Stimulated activated CD8-positive, alpha-beta memory T cell treated with anti-CD3 and anti-CD28 coated beads, Interleukin-7, amount 100 ng/mL, for 24 hours (primary cell): ENCODE results near the gene ACO2.
"Not testable (repeated sequence)": the region's sequence is repeated elsewhere in the genome, so short reads cannot be mapped to it uniquely, and the experiment has no call there.

Experiments
- DNase-seq: peaks from one replicate; pipeline ENCODE4 v3.0.0-alpha.2; 2020; ENCODE audit warnings: low read depth

ACO2 gene

GRCh38 chr22:41568811-41569210 lies 99.9 kb downstream of the ACO2 start:
- DNase-seq: no peak

DNA sequence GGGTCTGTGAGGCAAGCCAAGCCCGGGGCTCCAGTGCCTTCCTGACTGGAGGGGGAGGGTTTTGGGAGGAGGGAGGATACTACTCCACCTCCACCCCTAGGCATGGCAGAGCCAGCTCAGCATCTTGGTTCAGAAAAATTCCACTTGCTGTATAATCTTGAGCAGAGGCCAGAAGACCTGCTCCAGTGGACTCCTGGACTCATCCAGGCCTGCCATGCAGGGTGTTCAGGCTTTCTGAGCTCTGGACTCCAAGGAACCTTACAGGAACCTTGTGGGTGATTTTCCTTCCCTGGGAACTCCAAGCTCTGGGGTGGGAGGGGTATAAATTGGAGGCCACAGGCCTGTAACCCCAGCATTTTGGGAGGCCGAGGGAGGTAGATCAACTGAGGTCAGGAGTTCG lies 101.3 kb downstream of the ACO2 start:
- no peak for DNase-seq

- DNase-seq: no peak
Observed at GRCh38 chr22:41571786-41572185, 102.9 kb downstream of the ACO2 start.

GRCh38 chr22:41572305-41572704 lies 103.4 kb downstream of the ACO2 start:
- DNase-seq: not testable (repeated sequence)

GRCh38 chr22:41573677-41574076 lies 104.8 kb downstream of the ACO2 start:
- DNase-seq: no peak

GRCh38 chr22:41574847-41575381 lies 106.0 kb downstream of the ACO2 start:
- DNase-seq: no peak

DNA sequence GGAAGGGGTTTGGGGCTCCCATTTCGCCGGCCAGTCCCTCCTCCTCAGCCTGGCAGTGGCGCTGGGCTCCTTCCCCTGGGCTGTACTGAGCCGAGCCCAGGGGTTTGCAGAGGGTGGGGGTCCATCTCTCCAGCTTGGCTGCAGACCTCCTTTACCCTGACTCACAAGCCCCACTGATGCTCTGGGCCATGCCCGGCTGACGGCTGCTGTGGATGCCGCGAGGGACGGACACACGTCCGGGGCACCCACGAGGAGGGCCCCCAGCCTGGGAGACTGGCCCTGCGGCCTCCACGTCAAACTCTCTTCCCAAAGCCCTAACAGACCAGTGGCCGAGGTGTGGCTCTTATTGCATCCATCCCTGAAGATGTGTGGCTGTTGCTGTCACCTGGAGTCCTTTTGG lies 106.6 kb downstream of the ACO2 start:
- DNase-seq: no peak

DNA sequence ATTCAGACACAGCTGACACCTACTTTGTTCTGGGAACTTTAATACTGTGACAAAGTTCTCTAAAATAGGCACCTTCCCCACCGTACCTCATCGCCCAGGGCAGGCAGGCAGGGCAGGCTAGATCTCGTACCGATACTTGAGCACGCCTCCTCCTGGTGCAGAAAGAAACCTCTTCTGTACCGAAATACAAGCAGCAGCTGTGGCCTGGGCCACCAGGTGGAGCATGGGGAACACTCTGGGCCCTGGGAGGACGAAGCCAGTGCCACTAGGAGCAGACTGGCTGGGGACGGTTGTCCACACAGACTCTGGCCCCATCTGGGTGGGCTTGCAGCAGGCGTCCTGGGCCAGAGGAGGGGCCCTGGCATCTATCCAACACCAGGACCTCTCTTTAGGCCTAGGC lies 108.0 kb downstream of the ACO2 start:
- DNase-seq: no peak

DNA sequence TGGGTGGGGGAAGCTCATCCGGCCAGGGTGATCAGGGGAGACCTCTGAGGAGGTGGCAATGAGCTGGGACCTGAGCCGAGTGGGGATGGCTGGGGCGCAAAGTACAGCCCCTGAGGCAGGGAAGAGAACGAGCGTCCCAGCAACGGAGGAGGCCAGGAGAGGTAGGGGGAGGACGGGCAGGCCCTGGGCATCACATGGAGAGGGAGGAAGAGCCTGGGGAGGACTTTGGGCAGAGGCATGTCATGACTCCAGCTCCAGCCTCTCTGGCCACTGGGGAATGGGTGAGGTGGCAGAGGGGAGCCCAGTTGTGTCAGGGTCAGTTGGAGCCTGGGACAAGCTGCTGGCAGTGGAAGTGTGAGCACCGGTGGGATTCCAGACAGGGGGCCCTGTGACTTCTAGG lies 109.2 kb downstream of the ACO2 start:
- DNase-seq: no peak
